C4-2B (cell line): ENCODE results near the gene TMEM175.

Experiments used
- H3K27ac ChIP-seq: fragments of 450-650 bp; 2 replicates; pipeline ENCODE4 v1.5.1; 2017
- ZFX ChIP-seq: fragments of 450-650 bp; IDR thresholded peaks from 2 replicates; pipeline ENCODE4 v1.6.1; 2017
- TF ChIP-seq, protein P1 (sequence below): fragments of 450-650 bp; conservative IDR thresholded peaks from 2 replicates; pipeline ENCODE4 v1.5.1; 2017; ENCODE audit warnings: mild to moderate bottlenecking

TMEM175 gene

DNA sequence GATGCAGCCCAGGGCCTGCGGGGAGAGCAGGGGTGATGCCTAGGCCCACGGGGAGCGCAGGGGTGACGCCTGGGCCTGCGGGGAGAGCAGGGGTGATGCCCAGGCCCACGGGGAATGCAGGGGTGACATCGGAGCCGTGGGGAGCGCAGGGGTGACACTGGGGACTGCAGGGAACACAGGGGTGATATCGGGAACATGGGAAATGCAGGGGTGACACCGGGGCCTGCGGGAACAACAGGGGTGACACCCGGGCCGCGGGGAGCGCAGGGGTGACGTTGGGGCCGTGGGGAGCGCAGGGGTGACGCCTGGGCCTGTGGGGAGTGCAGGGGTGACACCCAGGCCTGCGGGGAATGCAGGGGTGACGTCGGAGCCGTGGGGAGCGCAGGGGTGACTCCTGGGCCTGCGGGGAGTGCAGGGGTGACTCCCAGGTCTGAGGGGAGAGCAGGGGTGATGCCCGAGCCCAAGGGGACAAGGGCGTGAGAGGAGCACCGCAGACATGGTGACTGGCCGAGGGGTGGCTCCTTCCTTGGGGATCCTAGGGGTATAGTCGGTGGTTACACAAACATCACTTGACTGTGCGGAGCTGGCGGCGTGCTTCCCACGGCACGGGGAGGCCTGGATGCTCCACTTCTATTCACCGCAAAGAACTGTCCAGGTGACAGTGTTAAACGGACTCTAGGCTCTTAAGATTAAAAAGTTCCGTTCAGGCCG, 38.1 kb upstream of the TMEM175 start:
- H3K27ac ChIP-seq: no peak overlapping the region
- no peak for TF ChIP-seq ZFX
- TF ChIP-seq, protein P1, sequence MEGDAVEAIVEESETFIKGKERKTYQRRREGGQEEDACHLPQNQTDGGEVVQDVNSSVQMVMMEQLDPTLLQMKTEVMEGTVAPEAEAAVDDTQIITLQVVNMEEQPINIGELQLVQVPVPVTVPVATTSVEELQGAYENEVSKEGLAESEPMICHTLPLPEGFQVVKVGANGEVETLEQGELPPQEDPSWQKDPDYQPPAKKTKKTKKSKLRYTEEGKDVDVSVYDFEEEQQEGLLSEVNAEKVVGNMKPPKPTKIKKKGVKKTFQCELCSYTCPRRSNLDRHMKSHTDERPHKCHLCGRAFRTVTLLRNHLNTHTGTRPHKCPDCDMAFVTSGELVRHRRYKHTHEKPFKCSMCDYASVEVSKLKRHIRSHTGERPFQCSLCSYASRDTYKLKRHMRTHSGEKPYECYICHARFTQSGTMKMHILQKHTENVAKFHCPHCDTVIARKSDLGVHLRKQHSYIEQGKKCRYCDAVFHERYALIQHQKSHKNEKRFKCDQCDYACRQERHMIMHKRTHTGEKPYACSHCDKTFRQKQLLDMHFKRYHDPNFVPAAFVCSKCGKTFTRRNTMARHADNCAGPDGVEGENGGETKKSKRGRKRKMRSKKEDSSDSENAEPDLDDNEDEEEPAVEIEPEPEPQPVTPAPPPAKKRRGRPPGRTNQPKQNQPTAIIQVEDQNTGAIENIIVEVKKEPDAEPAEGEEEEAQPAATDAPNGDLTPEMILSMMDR: no peak

DNA sequence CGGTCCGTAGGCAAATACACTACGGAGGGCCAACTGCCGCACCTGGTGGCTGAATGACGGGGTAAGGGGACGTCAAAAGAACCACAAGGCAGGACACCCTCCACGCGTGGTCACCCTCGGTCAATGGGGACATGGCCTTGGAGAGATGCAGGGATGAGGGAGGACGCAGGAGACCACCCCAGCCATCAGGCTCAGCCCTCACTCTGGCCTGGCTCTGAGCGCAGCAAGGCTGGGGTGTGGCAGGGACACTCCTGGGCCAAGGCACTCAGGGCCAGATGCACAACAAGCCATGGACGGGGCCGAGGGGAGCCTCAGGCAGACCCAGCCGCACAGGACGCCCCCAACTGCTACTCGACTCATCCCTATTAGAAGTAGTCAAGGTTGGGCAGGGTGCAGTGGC, 36.7 kb upstream of the TMEM175 start:
- no peak overlapping the region for H3K27ac ChIP-seq
- TF ChIP-seq, protein P1: no peak
- TF ChIP-seq ZFX: no peak

DNA sequence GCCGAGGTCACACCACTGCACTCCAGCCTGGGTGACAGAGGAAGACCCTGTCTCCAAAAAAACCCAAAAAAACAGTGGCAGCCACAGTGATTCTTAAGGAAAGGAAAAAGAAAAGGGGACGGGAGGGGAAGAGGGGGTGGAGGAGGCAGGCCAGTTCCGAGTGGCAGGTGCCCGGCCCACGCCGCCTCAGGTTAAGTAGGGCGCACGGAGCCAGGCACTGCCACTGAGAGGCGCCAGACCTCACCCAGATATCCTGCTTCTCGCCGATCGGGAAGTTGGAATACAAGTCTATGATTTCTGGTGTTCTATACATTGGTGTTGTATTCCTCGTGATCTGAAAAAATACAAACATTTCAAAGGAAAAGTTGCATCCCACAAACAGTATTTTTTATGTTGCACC, 36.0 kb upstream of the TMEM175 start:
- TF ChIP-seq ZFX: no peak
- TF ChIP-seq, protein P1: no peak
- no peak overlapping the region for H3K27ac ChIP-seq

DNA sequence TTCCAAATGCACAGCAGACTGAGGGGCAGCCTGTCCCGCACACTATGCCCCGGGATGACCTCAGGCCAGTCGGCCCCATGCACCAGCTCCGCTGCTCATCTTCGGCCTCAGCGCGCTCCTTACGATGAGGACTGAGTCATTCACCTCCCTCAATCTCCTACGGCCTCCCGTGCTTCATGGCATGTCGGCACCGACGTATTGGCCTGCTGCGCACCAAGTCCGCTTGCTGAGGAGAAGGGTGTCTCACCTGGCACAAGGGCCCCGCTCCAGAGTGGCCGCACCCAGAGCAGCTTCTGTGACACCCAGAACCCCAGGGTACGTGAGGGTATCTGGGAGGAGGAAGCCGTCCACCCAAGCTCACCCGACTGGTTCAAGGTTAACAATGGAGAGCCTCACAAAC, 35.6 kb upstream of the TMEM175 start:
- H3K27ac ChIP-seq: no peak overlapping the region
- TF ChIP-seq, protein P1: no peak
- no peak for TF ChIP-seq ZFX

DNA sequence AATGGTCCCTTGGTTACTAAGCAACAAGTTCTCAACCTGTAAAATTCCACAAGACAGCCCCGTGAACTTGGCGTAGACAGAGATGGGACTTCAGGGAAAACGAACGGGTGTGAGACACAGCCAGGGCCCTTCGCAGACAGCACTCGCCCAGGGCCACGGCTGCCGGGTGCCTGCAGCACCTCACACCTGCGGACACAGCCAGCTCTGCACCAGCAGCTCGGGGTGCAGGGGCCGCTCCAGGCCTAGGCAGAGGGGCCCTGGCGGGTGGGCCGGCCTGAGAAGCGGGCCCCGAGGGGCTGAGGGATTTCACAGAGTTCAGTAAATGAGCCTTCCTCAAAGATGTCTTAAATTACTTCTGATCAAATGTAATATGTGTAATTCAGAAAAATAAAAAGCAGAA, 34.1 kb upstream of the TMEM175 start:
- no peak overlapping the region for H3K27ac ChIP-seq

DNA sequence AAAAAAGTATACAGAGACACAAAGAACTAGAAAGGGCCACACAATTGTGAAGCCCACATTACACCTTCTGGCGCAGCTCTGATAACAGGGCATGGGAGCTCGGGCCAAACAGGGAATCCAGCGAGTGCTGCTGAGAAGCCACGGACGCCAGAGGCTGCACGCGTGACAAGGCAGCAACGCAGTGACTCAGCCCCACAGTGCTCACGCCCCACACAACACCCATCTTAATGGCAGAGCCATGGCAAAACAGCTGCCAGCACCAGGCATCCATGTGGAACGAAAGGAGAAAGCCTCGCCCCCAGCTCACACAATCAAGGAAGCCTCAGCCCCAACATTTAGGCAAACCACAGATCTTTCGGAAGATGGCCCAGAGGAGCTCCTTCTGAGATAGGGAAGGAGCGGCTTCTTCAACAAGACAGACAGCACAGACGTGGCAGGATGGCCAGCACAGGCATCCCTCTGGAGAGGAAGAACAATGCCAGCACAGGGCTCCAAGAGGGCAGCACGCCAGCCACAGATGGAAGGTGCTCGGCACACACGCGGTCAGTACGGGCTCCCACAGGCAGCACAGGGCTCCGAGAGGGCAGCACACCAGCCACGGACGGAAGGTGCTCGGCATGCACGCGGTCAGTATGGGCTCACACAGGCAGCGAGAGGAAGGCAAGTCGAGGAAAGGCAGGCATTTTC, 33.2 kb upstream of the TMEM175 start:
- no peak for TF ChIP-seq ZFX
- TF ChIP-seq, protein P1: no peak
- H3K27ac ChIP-seq: no peak overlapping the region

More for the DNA sequence above, 34.1 kb upstream of the TMEM175 start:
- TF ChIP-seq, protein P1: no peak
- TF ChIP-seq ZFX: no peak

DNA sequence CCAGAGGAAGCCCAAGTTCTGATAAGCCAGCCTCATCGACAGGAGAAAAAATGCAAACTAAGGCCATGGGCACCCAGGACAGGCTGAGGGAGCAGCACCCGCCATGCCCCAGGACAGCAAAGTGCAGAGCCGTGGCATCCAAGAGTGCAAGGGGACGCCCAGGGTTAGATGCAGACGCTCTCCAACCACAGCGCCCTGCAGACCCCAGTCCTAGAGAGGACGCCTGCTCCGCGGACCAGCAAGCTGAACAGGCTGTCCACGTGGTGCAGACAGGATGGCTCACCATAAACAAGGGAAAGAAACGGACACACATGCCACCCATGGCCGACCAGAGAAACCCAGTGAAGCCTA, 32.7 kb upstream of the TMEM175 start:
- TF ChIP-seq ZFX: no peak
- no peak overlapping the region for H3K27ac ChIP-seq

DNA sequence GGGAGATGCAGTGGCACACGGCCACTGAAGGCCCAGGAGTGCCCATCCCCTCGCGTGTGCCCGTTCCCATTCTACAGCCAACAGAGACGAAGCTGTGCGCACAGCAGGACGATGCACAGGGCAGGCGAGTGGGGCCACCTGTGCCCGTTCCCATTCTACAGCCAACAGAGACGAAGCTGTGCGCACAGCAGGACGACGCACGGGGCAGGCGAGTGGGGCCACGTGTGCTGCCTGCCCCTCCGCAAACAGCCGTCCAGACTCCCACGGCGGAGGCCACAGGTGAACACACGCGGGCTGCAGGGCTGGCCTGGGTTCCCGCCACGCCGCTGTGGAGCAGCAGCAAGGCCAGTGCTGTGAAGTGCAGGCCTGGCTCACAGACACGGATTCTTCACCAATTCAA, 32.2 kb upstream of the TMEM175 start:
- TF ChIP-seq, protein P1: no peak
- TF ChIP-seq ZFX: no peak
- no peak overlapping the region for H3K27ac ChIP-seq
